ENCODE data around the gene DNAH8. TPM values are rescaled to one million over a fixed set of nuclear protein-coding genes. Genes with fewer than 3 reads are reported as not detected.

Gene DNAH8
- total RNA-seq, 1 donor from 2014 or later, result 0.05 TPM

- no peaks in the 10 kb centered on the region for H3K4me1 Mint-ChIP-seq (ENCODE audit: low read depth)
- no peaks in the 10 kb centered on the region for H3K9me3 Mint-ChIP-seq (ENCODE audit: low read depth)
- no peak for TF ChIP-seq CTCF (IDR thresholded peaks at IDR 0.05)
- H3K4me3 Mint-ChIP-seq (ENCODE audit: unreplicated experiment), result no peak overlapping the region
- no peaks in the 10 kb centered on the region for H3K36me3 Mint-ChIP-seq (ENCODE audit: low read depth)
- H3K27ac Mint-ChIP-seq (ENCODE audit: unreplicated experiment), result no peak overlapping the region
- no peak for DNase-seq (ENCODE audit: low spot score)
- H3K27me3 Mint-ChIP-seq (ENCODE audit: low read depth), result peaks cover 18% of the 10 kb centered on the region
These were observed 91.7 kb downstream of the DNAH8 start for GRCh38 chr6:38806833-38807232.

- Mint-ChIP-seq H3K27ac (ENCODE audit: unreplicated experiment) (no peak overlapping the region), H3K36me3 (ENCODE audit: low read depth) (no peaks in the 10 kb centered on the region), H3K4me1 (ENCODE audit: low read depth) (peaks cover under 1% of the 10 kb centered on the region), H3K27me3 (ENCODE audit: low read depth) (peaks cover 27% of the 10 kb centered on the region), H3K9me3 (ENCODE audit: low read depth) (no peaks in the 10 kb centered on the region), H3K4me3 (ENCODE audit: unreplicated experiment) (no peak overlapping the region)
- DNase-seq (ENCODE audit: low spot score), result no peak
- no peak for TF ChIP-seq CTCF (IDR thresholded peaks at IDR 0.05)
These were observed 92.9 kb downstream of the DNAH8 start for GRCh38 chr6:38808039-38808438.

GRCh38 chr6:38813041-38813823, 98.1 kb downstream of the DNAH8 start:
- Mint-ChIP-seq H3K4me3 (ENCODE audit: unreplicated experiment) (no peak overlapping the region), H3K27me3 (ENCODE audit: low read depth) (peaks cover 30% of the 10 kb centered on the region), H3K27ac (ENCODE audit: unreplicated experiment) (no peak overlapping the region), H3K36me3 (ENCODE audit: low read depth) (no peaks in the 10 kb centered on the region), H3K9me3 (ENCODE audit: low read depth) (no peaks in the 10 kb centered on the region), H3K4me1 (ENCODE audit: low read depth) (peaks cover 5% of the 10 kb centered on the region)
- no peak for TF ChIP-seq CTCF (IDR thresholded peaks at IDR 0.05)
- no peak for DNase-seq (ENCODE audit: low spot score)

GRCh38 chr6:38814761-38815160, 99.7 kb downstream of the DNAH8 start:
- Mint-ChIP-seq H3K27me3 (ENCODE audit: low read depth) (peaks cover 35% of the 10 kb centered on the region), H3K27ac (ENCODE audit: unreplicated experiment) (no peak overlapping the region), H3K9me3 (ENCODE audit: low read depth) (no peaks in the 10 kb centered on the region), H3K4me3 (ENCODE audit: unreplicated experiment) (no peak overlapping the region), H3K4me1 (ENCODE audit: low read depth) (peaks cover 5% of the 10 kb centered on the region), H3K36me3 (ENCODE audit: low read depth) (no peaks in the 10 kb centered on the region)
- DNase-seq (ENCODE audit: low spot score), result no peak
- no peak for TF ChIP-seq CTCF (IDR thresholded peaks at IDR 0.05)

GRCh38 chr6:38815250-38815649, 100.1 kb downstream of the DNAH8 start:
- Mint-ChIP-seq H3K27me3 (ENCODE audit: low read depth) (peaks cover 38% of the 10 kb centered on the region), H3K4me3 (ENCODE audit: unreplicated experiment) (no peak overlapping the region), H3K36me3 (ENCODE audit: low read depth) (no peaks in the 10 kb centered on the region), H3K9me3 (ENCODE audit: low read depth) (no peaks in the 10 kb centered on the region), H3K4me1 (ENCODE audit: low read depth) (peaks cover 5% of the 10 kb centered on the region), H3K27ac (ENCODE audit: unreplicated experiment) (no peak overlapping the region)
- TF ChIP-seq CTCF (IDR thresholded peaks at IDR 0.05), result no peak
- DNase-seq (ENCODE audit: low spot score), result no peak

All from chondrocyte (in vitro differentiated cells).